ENCODE measurements around the gene ABRACL.
"Not testable (repeated sequence)": the region's sequence is repeated elsewhere in the genome, so short reads cannot be mapped to it uniquely, and the experiment has no call there.

The ABRACL gene

DNA sequence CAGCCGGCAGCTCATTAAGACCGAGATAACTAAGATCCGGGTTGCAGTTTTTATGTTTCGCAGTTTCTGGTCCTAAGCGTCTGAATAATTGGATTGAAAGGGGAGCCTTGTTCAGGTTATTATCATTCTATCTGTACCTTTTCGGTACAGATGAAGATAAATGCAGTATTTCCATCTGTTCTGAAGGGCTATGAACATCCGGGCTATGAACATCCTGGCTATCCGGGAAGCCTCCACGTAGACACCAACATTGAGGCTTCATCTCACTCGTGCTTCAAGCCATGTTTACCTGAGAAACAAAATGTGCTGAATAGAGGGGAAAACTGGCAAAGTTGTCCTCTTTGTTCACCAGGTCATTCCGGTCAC is 40.1 kb upstream of the ABRACL start:
- H4K91ac ChIP-seq (ENCODE audit: low read depth, low read length, poor library complexity) = no peak overlapping the region
- no peak overlapping the region for H2BK12ac ChIP-seq (ENCODE audit: low read length)
- no peak overlapping the region for H3K18ac ChIP-seq (ENCODE audit: low read length)
- no peak overlapping the region for H2BK120ac ChIP-seq (ENCODE audit: low read depth, low read length)
- peaks cover 8% of the 10 kb centered on the region for H3K79me1 ChIP-seq (ENCODE audit: low read depth, low read length)
- no peak overlapping the region for H3K23ac ChIP-seq (ENCODE audit: low read depth, low read length, poor library complexity)
- H3K4me2 ChIP-seq (ENCODE audit: insufficient read depth, low read length, poor library complexity, severe bottlenecking) = peak overlapping the region; percentile 24
- peak overlapping the region in 1 of 2 donors; percentile 95 for H3K4me3 ChIP-seq (ENCODE audit: low read length in 2 of 2)
- no CpG with 5 or more reads among the region's 11 CpGs for WGBS, 2 donors (ENCODE audit: extremely low coverage in 2 of 2, insufficient read length in 2 of 2, insufficient replicate concordance in 1 of 2)
- H3K9me3 ChIP-seq (replicated peaks in 1 of 2; ENCODE audit: control insufficient read depth in 2 of 2, insufficient read depth in 1 of 2, low read depth in 1 of 2, low read length in 2 of 2) = no peaks in the 10 kb centered on the region
- H3K27ac ChIP-seq (replicated peaks; ENCODE audit: low read length) = no peak overlapping the region
- H3K4ac ChIP-seq (ENCODE audit: low read length) = no peak overlapping the region
- no peak overlapping the region for H3K14ac ChIP-seq (ENCODE audit: low read length)
- no peak overlapping the region for H2AK5ac ChIP-seq (ENCODE audit: low read depth, low read length)
- peaks cover 3 to 9% of the 10 kb centered on the region in 2 donors for H3K4me1 ChIP-seq (ENCODE audit: control insufficient read depth in 2 of 2, insufficient read depth in 1 of 2, low read depth in 1 of 2, low read length in 2 of 2)
- no peaks in the 10 kb centered on the region for H3K36me3 ChIP-seq (replicated peaks in 1 of 2; ENCODE audit: control insufficient read depth in 2 of 2, insufficient read depth in 2 of 2, low read length in 2 of 2)
- no peak overlapping the region for H2BK5ac ChIP-seq (ENCODE audit: low read length)
- H4K8ac ChIP-seq (ENCODE audit: low read depth, low read length) = no peak overlapping the region
- no peak overlapping the region for H3K9ac ChIP-seq (ENCODE audit: low read depth, low read length, poor library complexity)
- peaks cover 0 to 4% (median 0%) of the 10 kb centered on the region in 3 experiments for H3K27me3 ChIP-seq (ENCODE audit: control insufficient read depth in 3 of 3, insufficient read depth in 3 of 3, low read depth in 1 of 3, low read length in 3 of 3)
- H2BK15ac ChIP-seq (ENCODE audit: low read length) = no peak overlapping the region
- H2AFZ ChIP-seq (ENCODE audit: low read length) = peak overlapping the region; percentile 93
- no peak for DNase-seq (ENCODE audit: low spot score)

DNA sequence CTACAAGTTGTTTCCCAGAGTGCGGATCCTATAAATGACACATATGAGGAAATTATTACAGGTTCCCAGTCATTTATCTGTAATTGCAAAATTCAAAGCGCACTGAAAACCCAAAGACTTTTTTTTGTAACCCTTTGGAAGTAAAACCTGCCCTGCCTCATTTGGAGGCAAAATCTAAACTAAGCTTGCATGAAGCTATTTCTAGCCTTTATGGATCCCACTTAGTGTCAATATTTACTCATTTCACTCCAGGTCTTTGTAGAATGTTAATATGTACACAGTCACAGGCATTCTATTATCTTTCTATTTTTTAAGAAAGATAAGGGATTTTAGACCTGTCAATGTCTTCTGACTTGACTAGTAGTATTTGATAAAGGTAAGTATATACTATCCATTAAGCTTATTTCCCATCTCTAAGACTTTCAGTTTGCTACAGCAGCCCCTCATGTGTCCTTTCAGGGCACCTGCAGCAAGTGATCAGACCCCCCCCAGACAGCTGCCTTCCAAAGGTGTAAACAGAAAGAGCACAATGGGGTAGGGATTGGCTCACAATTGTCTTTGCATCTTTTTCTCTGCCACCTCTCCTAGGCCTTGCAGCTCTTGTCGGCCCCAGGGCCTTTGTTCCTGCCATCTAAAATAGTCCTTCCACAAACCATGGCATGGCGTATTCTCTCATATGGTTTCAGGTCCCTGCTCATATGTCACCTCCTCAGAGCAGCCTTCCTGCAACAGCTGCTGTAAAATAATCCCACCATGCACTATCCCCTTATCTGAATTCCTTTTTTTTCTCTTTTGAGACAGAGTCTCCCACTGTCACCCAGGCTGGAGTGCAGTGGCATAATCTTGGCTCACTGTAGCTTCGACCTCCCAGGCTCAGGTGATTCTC is 39.2 kb upstream of the ABRACL start:
- Histone ChIP-seq H3K23ac (ENCODE audit: low read depth, low read length, poor library complexity) (no peak overlapping the region), H4K8ac (ENCODE audit: low read depth, low read length) (no peak overlapping the region), H3K18ac (ENCODE audit: low read length) (no peak overlapping the region), H3K9ac (ENCODE audit: low read depth, low read length, poor library complexity) (no peak overlapping the region), H2BK15ac (ENCODE audit: low read length) (no peak overlapping the region), H2BK5ac (ENCODE audit: low read length) (no peak overlapping the region), H2AFZ (ENCODE audit: low read length) (peak overlapping the region; percentile 93), H3K27me3 (ENCODE audit: control insufficient read depth in 3 of 3, insufficient read depth in 3 of 3, low read depth in 1 of 3, low read length in 3 of 3) (peaks cover 0 to 8% (median 0%) of the 10 kb centered on the region in 3 experiments), H3K79me1 (ENCODE audit: low read depth, low read length) (peaks cover 7% of the 10 kb centered on the region), H4K91ac (ENCODE audit: low read depth, low read length, poor library complexity) (no peak overlapping the region), H3K4me2 (ENCODE audit: insufficient read depth, low read length, poor library complexity, severe bottlenecking) (no peak overlapping the region), H2BK12ac (ENCODE audit: low read length) (no peak overlapping the region), H2BK120ac (ENCODE audit: low read depth, low read length) (no peak overlapping the region), H3K27ac (replicated peaks; ENCODE audit: low read length) (no peak overlapping the region), H3K14ac (ENCODE audit: low read length) (no peak overlapping the region), H2AK5ac (ENCODE audit: low read depth, low read length) (no peak overlapping the region), H3K4me1 (ENCODE audit: control insufficient read depth in 2 of 2, insufficient read depth in 1 of 2, low read depth in 1 of 2, low read length in 2 of 2) (peaks cover 3 to 8% of the 10 kb centered on the region in 2 donors), H3K36me3 (replicated peaks in 1 of 2; ENCODE audit: control insufficient read depth in 2 of 2, insufficient read depth in 2 of 2, low read length in 2 of 2) (no peaks in the 10 kb centered on the region), H3K4ac (ENCODE audit: low read length) (no peak overlapping the region), H3K9me3 (replicated peaks in 1 of 2; ENCODE audit: control insufficient read depth in 2 of 2, insufficient read depth in 1 of 2, low read depth in 1 of 2, low read length in 2 of 2) (no peaks in the 10 kb centered on the region), H3K4me3 (ENCODE audit: low read length in 2 of 2) (no peak overlapping the region)
- no CpG with 5 or more reads among the region's 5 CpGs for WGBS, 2 donors (ENCODE audit: extremely low coverage in 2 of 2, insufficient read length in 2 of 2, insufficient replicate concordance in 1 of 2)
- DNase-seq (ENCODE audit: low spot score) = no peak

- no peak overlapping the region for H4K8ac ChIP-seq (ENCODE audit: low read depth, low read length)
- no peak for DNase-seq (ENCODE audit: low spot score)
- no peaks in the 10 kb centered on the region for H3K36me3 ChIP-seq (replicated peaks in 1 of 2; ENCODE audit: control insufficient read depth in 2 of 2, insufficient read depth in 2 of 2, low read length in 2 of 2)
- H3K4me3 ChIP-seq (ENCODE audit: low read length in 2 of 2) = no peak overlapping the region
- H2AK5ac ChIP-seq (ENCODE audit: low read depth, low read length) = no peak overlapping the region
- H3K9me3 ChIP-seq (replicated peaks in 1 of 2; ENCODE audit: control insufficient read depth in 2 of 2, insufficient read depth in 1 of 2, low read depth in 1 of 2, low read length in 2 of 2) = no peaks in the 10 kb centered on the region
- no peak overlapping the region for H2BK5ac ChIP-seq (ENCODE audit: low read length)
- H3K23ac ChIP-seq (ENCODE audit: low read depth, low read length, poor library complexity) = no peak overlapping the region
- no peak overlapping the region for H3K9ac ChIP-seq (ENCODE audit: low read depth, low read length, poor library complexity)
- no peak overlapping the region for H3K4ac ChIP-seq (ENCODE audit: low read length)
- no peak overlapping the region for H2BK120ac ChIP-seq (ENCODE audit: low read depth, low read length)
- H4K91ac ChIP-seq (ENCODE audit: low read depth, low read length, poor library complexity) = no peak overlapping the region
- H3K4me2 ChIP-seq (ENCODE audit: insufficient read depth, low read length, poor library complexity, severe bottlenecking) = no peak overlapping the region
- no peak overlapping the region for H3K27ac ChIP-seq (replicated peaks; ENCODE audit: low read length)
- no peak overlapping the region for H2AFZ ChIP-seq (ENCODE audit: low read length)
- no peak overlapping the region for H3K18ac ChIP-seq (ENCODE audit: low read length)
- peaks cover 2 to 3% of the 10 kb centered on the region in 2 donors for H3K4me1 ChIP-seq (ENCODE audit: control insufficient read depth in 2 of 2, insufficient read depth in 1 of 2, low read depth in 1 of 2, low read length in 2 of 2)
- peaks cover 0 to 8% (median 0%) of the 10 kb centered on the region in 3 experiments for H3K27me3 ChIP-seq (ENCODE audit: control insufficient read depth in 3 of 3, insufficient read depth in 3 of 3, low read depth in 1 of 3, low read length in 3 of 3)
- H3K79me1 ChIP-seq (ENCODE audit: low read depth, low read length) = peaks cover 7% of the 10 kb centered on the region
- no peak overlapping the region for H3K14ac ChIP-seq (ENCODE audit: low read length)
- H2BK15ac ChIP-seq (ENCODE audit: low read length) = no peak overlapping the region
- WGBS, 2 donors (ENCODE audit: extremely low coverage in 2 of 2, insufficient read length in 2 of 2, insufficient replicate concordance in 1 of 2) = no CpG with 5 or more reads among the region's 5 CpGs
- H2BK12ac ChIP-seq (ENCODE audit: low read length) = no peak overlapping the region
These were observed 37.3 kb upstream of the ABRACL start for GRCh38 chr6:138991206-138991605.

DNA sequence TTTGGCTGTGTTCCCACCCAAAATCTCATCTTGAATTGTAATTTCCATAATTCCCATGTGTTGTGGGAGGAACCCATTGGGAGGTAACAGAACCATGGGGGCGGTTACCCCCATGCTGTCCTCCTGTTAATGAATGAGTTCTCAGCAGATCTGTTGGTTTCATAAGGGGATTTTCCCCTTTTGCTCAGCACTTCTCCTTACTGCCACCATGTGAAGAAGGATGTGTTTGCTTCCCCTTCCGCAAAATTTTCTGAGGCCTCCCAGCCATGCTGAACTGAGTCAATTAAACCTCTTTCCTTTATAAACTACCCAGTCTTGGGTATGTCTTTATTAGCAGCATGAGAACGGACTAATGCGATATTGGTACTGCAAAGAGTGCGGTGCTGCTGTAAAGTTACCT is 35.6 kb upstream of the ABRACL start:
- H4K91ac ChIP-seq (ENCODE audit: low read depth, low read length, poor library complexity); H3K36me3 ChIP-seq (replicated peaks in 1 of 2; ENCODE audit: control insufficient read depth in 2 of 2, insufficient read depth in 2 of 2, low read length in 2 of 2); H2AK5ac ChIP-seq (ENCODE audit: low read depth, low read length); H3K4me2 ChIP-seq (ENCODE audit: insufficient read depth, low read length, poor library complexity, severe bottlenecking); H3K18ac ChIP-seq (ENCODE audit: low read length); H3K23ac ChIP-seq (ENCODE audit: low read depth, low read length, poor library complexity); H2AFZ ChIP-seq (ENCODE audit: low read length); H3K27me3 ChIP-seq (ENCODE audit: control insufficient read depth in 3 of 3, insufficient read depth in 3 of 3, low read depth in 1 of 3, low read length in 3 of 3); H2BK15ac ChIP-seq (ENCODE audit: low read length); H2BK5ac ChIP-seq (ENCODE audit: low read length); H3K4me1 ChIP-seq (ENCODE audit: control insufficient read depth in 2 of 2, insufficient read depth in 1 of 2, low read depth in 1 of 2, low read length in 2 of 2); H3K4me3 ChIP-seq (ENCODE audit: low read length in 2 of 2); H3K14ac ChIP-seq (ENCODE audit: low read length); H3K9ac ChIP-seq (ENCODE audit: low read depth, low read length, poor library complexity); H2BK12ac ChIP-seq (ENCODE audit: low read length); H3K79me1 ChIP-seq (ENCODE audit: low read depth, low read length); H4K8ac ChIP-seq (ENCODE audit: low read depth, low read length); DNase-seq (ENCODE audit: low spot score); H2BK120ac ChIP-seq (ENCODE audit: low read depth, low read length); H3K4ac ChIP-seq (ENCODE audit: low read length); H3K9me3 ChIP-seq (replicated peaks in 1 of 2; ENCODE audit: control insufficient read depth in 2 of 2, insufficient read depth in 1 of 2, low read depth in 1 of 2, low read length in 2 of 2); H3K27ac ChIP-seq (replicated peaks; ENCODE audit: low read length): not testable (repeated sequence)
- WGBS, 2 donors (ENCODE audit: extremely low coverage in 2 of 2, insufficient read length in 2 of 2, insufficient replicate concordance in 1 of 2) = no CpG with 5 or more reads among the region's 5 CpGs
